Motor neuron (in vitro differentiated cells): Measurements from ENCODE around the gene PHPT1. TPM values are rescaled to one million over a fixed set of nuclear protein-coding genes. Genes with fewer than 3 reads are reported as not detected.
"Not testable (repeated sequence)": the region's sequence is repeated elsewhere in the genome, so short reads cannot be mapped to it uniquely, and the experiment has no call there.

Experiments
- ATAC-seq, 8 experiments: fragments of 200-7000 bp; cut with Tn5 transposase; replicated peaks in 6 of 8; 2 replicates each; pipeline ENCODE4 v1.8.0; 2021; ENCODE audit warnings: mild to moderate bottlenecking in 8 of 8, moderate library complexity in 8 of 8
- H3K27ac ChIP-seq, 2 donors: fragments of 250-450 bp; sonication (Bioruptor Pico); 2 replicates each; pipeline ENCODE4 v1.9.0; 2021; ENCODE audit warnings: antibody characterized with exemption in 2 of 2, mild to moderate bottlenecking in 2 of 2, moderate library complexity in 1 of 2
- H3K4me1 ChIP-seq, 2 donors: fragments of 250-450 bp; sonication (Bioruptor Pico); replicated peaks in 1 of 2; 2 replicates each; pipeline ENCODE4 v1.6.1; 2021; ENCODE audit warnings: antibody characterized with exemption in 2 of 2, mild to moderate bottlenecking in 2 of 2, moderate library complexity in 1 of 2
- H3K4me3 ChIP-seq, 5 donors: fragments of 250-450 bp; sonication (Bioruptor Pico); 2 replicates each; pipeline ENCODE4 v1.9.0; 2021; ENCODE audit warnings: antibody characterized with exemption in 5 of 5, mild to moderate bottlenecking in 5 of 5, moderate library complexity in 4 of 5
- WGBS, 10 experiments: fragments of 450-650 bp; shearing (Covaris generic); methylation state at CpG; one replicate each; pipeline ENCODE4 v1.0.0; 2022; 5-methylcytosine and 5-hydroxymethylcytosine counted together
- in situ Hi-C, 9 experiments: fragments of 400-800 bp; cut with MboI; loops; one replicate each; pipeline ENCODE4 v1.15.0; 2021; ENCODE audit warnings: low sequenced_read_pairs in 9 of 9, low pct_unique_long_range_greater_than_20kb in 2 of 9; ENCODE audit not compliant: unreplicated experiment in 9 of 9
- total RNA-seq, 8 experiments: library from RNA; unstranded; fragments of 300-600 nt; gene quantifications; 2 replicates each; pipeline versions ENCODE4 v1.2.3 to v1.2.4, GENCODE V29; 2022

The PHPT1 gene
- total RNA-seq, 8 experiments from 2014 or later, result 134 to 366 (median 259) TPM

GRCh38 chr9:136835932-136836904 lies 13.0 kb upstream of the PHPT1 start:
- ATAC-seq, result no peak
- 80 to 100% (median 92%) methylated on average over 1 to 2 of the region's 21 CpGs; no CpG with 5 or more reads in 6 of the 10 experiments for WGBS, 10 experiments
- Histone ChIP-seq H3K4me1 (peaks cover 19 to 22% of the 10 kb centered on the region in 2 donors), H3K4me3 (no peak overlapping the region), H3K27ac (no peak overlapping the region)
- in situ Hi-C loops, result no loop called here

GRCh38 chr9:136837146-136837855 lies 11.9 kb upstream of the PHPT1 start:
- WGBS, 10 experiments, result 55 to 100% (median 100%) methylated on average over 1 to 6 of the region's 27 CpGs; no CpG with 5 or more reads in 6 of the 10 experiments

GRCh38 chr9:136837856-136838277 lies 11.3 kb upstream of the PHPT1 start:
- ATAC-seq, in situ Hi-C loops, H3K27ac ChIP-seq, H3K4me3 ChIP-seq: not testable (repeated sequence)
- peaks cover 29 to 32% of the 10 kb centered on the region in 2 donors for H3K4me1 ChIP-seq
- WGBS, 10 experiments, result 74 to 100% methylated on average over 2 to 5 of the region's 15 CpGs; no CpG with 5 or more reads in 8 of the 10 experiments

More at GRCh38 chr9:136837146-136837855, 11.9 kb upstream of the PHPT1 start:
- ATAC-seq, result no peak
- no peak overlapping the region for H3K27ac ChIP-seq
- H3K4me1 ChIP-seq, result peaks cover 29 to 32% of the 10 kb centered on the region in 2 donors
- no peak overlapping the region for H3K4me3 ChIP-seq
- in situ Hi-C loops, result no loop called here

- peaks cover 35 to 39% of the 10 kb centered on the region in 2 donors for H3K4me1 ChIP-seq
- 100% methylated on average over 1 of the region's 29 CpGs; no CpG with 5 or more reads in 8 of the 10 experiments for WGBS, 10 experiments
- in situ Hi-C loops, result no loop called here
- no peak overlapping the region for H3K4me3 ChIP-seq
- peak in 3 of 8 experiments; percentile 6 to 29 (median 28) for ATAC-seq
- H3K27ac ChIP-seq, result no peak overlapping the region
Observed at GRCh38 chr9:136838314-136839228, 10.6 kb upstream of the PHPT1 start.

GRCh38 chr9:136839229-136840139 lies 9.7 kb upstream of the PHPT1 start:
- WGBS, 10 experiments, result 71 to 100% (median 93%) methylated on average over 1 to 15 of the region's 36 CpGs; no CpG with 5 or more reads in 5 of the 10 experiments
- ATAC-seq, result no peak
- peak overlapping the region in 1 of 2 donors; percentile 42 for H3K27ac ChIP-seq
- peaks cover 43 to 48% of the 10 kb centered on the region in 2 donors for H3K4me1 ChIP-seq
- no peak overlapping the region for H3K4me3 ChIP-seq
- in situ Hi-C loops, result no loop called here

GRCh38 chr9:136840140-136840876 lies 8.9 kb upstream of the PHPT1 start:
- Histone ChIP-seq H3K27ac (peak overlapping the region; percentile 40 to 42), H3K4me1 (peaks cover 43 to 51% of the 10 kb centered on the region in 2 donors), H3K4me3 (no peak overlapping the region)
- in situ Hi-C loops, result no loop called here
- 30 to 100% (median 80%) methylated on average over 1 to 6 of the region's 32 CpGs; no CpG with 5 or more reads in 5 of the 10 experiments for WGBS, 10 experiments
- peak in 6 of 8 experiments; percentile 1 to 4 (median 3) for ATAC-seq

GRCh38 chr9:136840877-136841645 lies 8.1 kb upstream of the PHPT1 start:
- 56 to 100% (median 80%) methylated on average over 1 to 12 of the region's 28 CpGs; no CpG with 5 or more reads in 5 of the 10 experiments for WGBS, 10 experiments
- peak overlapping the region; percentile 40 to 42 for H3K27ac ChIP-seq
- peak in 7 of 8 experiments; percentile 1 to 47 (median 15) for ATAC-seq
- in situ Hi-C loops, result no loop called here
- no peak overlapping the region for H3K4me3 ChIP-seq
- H3K4me1 ChIP-seq, result peaks cover 43 to 53% of the 10 kb centered on the region in 2 donors

GRCh38 chr9:136841646-136842379 lies 7.4 kb upstream of the PHPT1 start:
- in situ Hi-C loops, result not testable (repeated sequence)
- 28 to 46% (median 33%) methylated on average over 1 to 5 of the region's 16 CpGs; no CpG with 5 or more reads in 7 of the 10 experiments for WGBS, 10 experiments
- Histone ChIP-seq H3K27ac (peak overlapping the region in 1 of 2 donors; percentile 88), H3K4me1 (peaks cover 48 to 59% of the 10 kb centered on the region in 2 donors), H3K4me3 (peak overlapping the region in 4 of 5 donors; percentile 41 to 72 (median 52))
- peak in 2 of 8 experiments; percentile 0 to 3 for ATAC-seq

- Histone ChIP-seq H3K27ac (peak within 1 kb of the TSS; percentile 77 to 88), H3K4me3 (peak within 1 kb of the TSS; percentile 39 to 72 (median 44)), H3K4me1 (peaks cover 49 to 59% of the 10 kb centered on the region in 2 donors)
- peak; percentile 58 to 76 (median 66) for ATAC-seq
- in situ Hi-C loops, result not testable (repeated sequence)
- WGBS, 10 experiments, result 6% methylated on average over 5 of the region's 27 CpGs; no CpG with 5 or more reads in 9 of the 10 experiments
Observed at GRCh38 chr9:136842380-136842948, 6.7 kb upstream of the PHPT1 start, which contains the start of gene AJM1. AJM1 (plus strand) TSS chr9:136842478; CDS start chr9:136844415, 1,937 bp downstream.
